Smooth muscle cell of the brain vasculature (primary cell): ENCODE results near the gene SSR1.
"Not testable (repeated sequence)": the region's sequence is repeated elsewhere in the genome, so short reads cannot be mapped to it uniquely, and the experiment has no call there.

Source experiments
- DNase-seq: peaks from one replicate; pipeline ENCODE4 v3.0.0-alpha.2; 2012; ENCODE audit warnings: low read depth, low spot score

The SSR1 gene

GRCh38 chr6:7317538-7317937, 4.5 kb upstream of the SSR1 start:
- DNase-seq, result no peak

GRCh38 chr6:7316658-7317533, 3.9 kb upstream of the SSR1 start:
- no peak for DNase-seq

- no peak for DNase-seq
These were observed 3.0 kb upstream of the SSR1 start for GRCh38 chr6:7315948-7316365.

GRCh38 chr6:7315087-7315947, 2.3 kb upstream of the SSR1 start:
- DNase-seq, result not testable (repeated sequence)

GRCh38 chr6:7314414-7314813, 1.4 kb upstream of the SSR1 start:
- no peak for DNase-seq

- DNase-seq, result no peak
These were observed 636 bp upstream of the SSR1 start for GRCh38 chr6:7313505-7314165.

- DNase-seq, result peak; percentile 15
These were observed 933 bp downstream of the SSR1 start for GRCh38 chr6:7311917-7312615.

GRCh38 chr6:7311176-7311575, 1.8 kb downstream of the SSR1 start:
- no peak for DNase-seq

GRCh38 chr6:7309050-7309449, 3.9 kb downstream of the SSR1 start:
- DNase-seq, result no peak

GRCh38 chr6:7307533-7307932, 5.5 kb downstream of the SSR1 start:
- DNase-seq, result no peak

- DNase-seq, result no peak
These were observed 8.2 kb downstream of the SSR1 start for GRCh38 chr6:7304821-7305220.

- DNase-seq, result no peak
These were observed 11.3 kb downstream of the SSR1 start for GRCh38 chr6:7301702-7302101.

GRCh38 chr6:7300926-7301325, 12.1 kb downstream of the SSR1 start:
- no peak for DNase-seq

GRCh38 chr6:7298113-7298512, 14.9 kb downstream of the SSR1 start:
- no peak for DNase-seq

- no peak for DNase-seq
These were observed 16.4 kb downstream of the SSR1 start for GRCh38 chr6:7296602-7297001.

GRCh38 chr6:7295916-7296315, 17.1 kb downstream of the SSR1 start:
- DNase-seq, result no peak

GRCh38 chr6:7292596-7293255, 20.3 kb downstream of the SSR1 start:
- DNase-seq, result no peak

- DNase-seq, result no peak
These were observed 22.9 kb downstream of the SSR1 start for GRCh38 chr6:7290079-7290478.

- no peak for DNase-seq
These were observed 27.6 kb downstream of the SSR1 start for GRCh38 chr6:7285416-7285815.

- no peak for DNase-seq
These were observed 29.3 kb downstream of the SSR1 start for GRCh38 chr6:7283676-7284075.
